OCI-LY1 (cell line): Measurements from ENCODE around the gene D2HGDH.

Experiments
- CTCF ChIP-seq: fragments of 200-600 bp; sonication (generic), shearing (Covaris generic); IDR thresholded peaks from 2 replicates; pipeline ENCODE4 v1.5.1; 2017; ENCODE audit warnings: mild to moderate bottlenecking, antibody characterized with exemption, low read length, moderate library complexity, mixed read lengths
- EZH2 ChIP-seq: fragments of 200-600 bp; sonication (generic), shearing (Covaris generic); IDR thresholded peaks from 2 replicates; pipeline ENCODE4 v1.8.0; 2017; ENCODE audit warnings: borderline replicate concordance, mixed run types, mild to moderate bottlenecking, antibody characterized with exemption, low read length, moderate library complexity, mixed read lengths

GRCh38 chr2:241773511-241774418, 39.3 kb downstream of the D2HGDH start:
- TF ChIP-seq EZH2 (no peak), CTCF (no peak)
